ENCODE results near the gene TLE2.
"Not testable (repeated sequence)": the region's sequence is repeated elsewhere in the genome, so short reads cannot be mapped to it uniquely, and the experiment has no call there.

The TLE2 gene

GRCh38 chr19:2981898-2982297 is 47.2 kb downstream of the TLE2 start:
- no peak for DNase-seq

- no peak for DNase-seq
These were observed 50.3 kb downstream of the TLE2 start for GRCh38 chr19:2978772-2979171.

GRCh38 chr19:2978166-2978767 is 50.8 kb downstream of the TLE2 start:
- DNase-seq, result no peak

- DNase-seq, result no peak
These were observed 51.3 kb downstream of the TLE2 start for GRCh38 chr19:2977746-2978138.

GRCh38 chr19:2977001-2977745 is 51.9 kb downstream of the TLE2 start, which contains the start of gene TLE6:
Gene TLE6, plus strand, starts transcription at chr19:2977564. Its CDS starts 670 bp downstream, at chr19:2978234.
- DNase-seq, result peak; percentile 96

- DNase-seq, result no peak
These were observed 52.5 kb downstream of the TLE2 start for GRCh38 chr19:2976609-2977000.

- peak; percentile 47 for DNase-seq
These were observed 54.6 kb downstream of the TLE2 start for GRCh38 chr19:2974342-2975041.

GRCh38 chr19:2973229-2973628 is 55.9 kb downstream of the TLE2 start:
- DNase-seq, result no peak

GRCh38 chr19:2970201-2970835 is 58.8 kb downstream of the TLE2 start:
- no peak for DNase-seq

GRCh38 chr19:2969104-2969504 is 60.0 kb downstream of the TLE2 start:
- DNase-seq, result no peak

GRCh38 chr19:2967972-2968371 is 61.1 kb downstream of the TLE2 start:
- DNase-seq, result no peak

- DNase-seq, result no peak
These were observed 64.2 kb downstream of the TLE2 start for GRCh38 chr19:2964874-2965273.

- DNase-seq, result not testable (repeated sequence)
These were observed 65.4 kb downstream of the TLE2 start for GRCh38 chr19:2963631-2964030.

GRCh38 chr19:2963122-2963521 is 66.0 kb downstream of the TLE2 start:
- no peak for DNase-seq

GRCh38 chr19:2962018-2962670 is 66.9 kb downstream of the TLE2 start:
- peak; percentile 50 for DNase-seq

GRCh38 chr19:2960120-2960519 is 69.0 kb downstream of the TLE2 start:
- no peak for DNase-seq

GRCh38 chr19:2957160-2957559 is 71.9 kb downstream of the TLE2 start:
- no peak for DNase-seq

GRCh38 chr19:2952953-2953481 is 76.1 kb downstream of the TLE2 start:
- no peak for DNase-seq

GRCh38 chr19:2950286-2951124 is 78.6 kb downstream of the TLE2 start:
- peak; percentile 100 for DNase-seq

- no peak for DNase-seq
These were observed 79.2 kb downstream of the TLE2 start for GRCh38 chr19:2949939-2950285.

Data from activated CD4-positive, alpha-beta T cell treated with anti-CD3 and anti-CD28 coated beads for 48 hours (primary cell).